ENCODE results near the gene SYNDIG1. TPM values are rescaled to one million over a fixed set of nuclear protein-coding genes. Genes with fewer than 3 reads are reported as not detected.

Gene SYNDIG1
- total RNA-seq, 4 donors from 2014 or later = 0.51 to 3.4 (median 2.8) TPM; not detected in 1

DNA sequence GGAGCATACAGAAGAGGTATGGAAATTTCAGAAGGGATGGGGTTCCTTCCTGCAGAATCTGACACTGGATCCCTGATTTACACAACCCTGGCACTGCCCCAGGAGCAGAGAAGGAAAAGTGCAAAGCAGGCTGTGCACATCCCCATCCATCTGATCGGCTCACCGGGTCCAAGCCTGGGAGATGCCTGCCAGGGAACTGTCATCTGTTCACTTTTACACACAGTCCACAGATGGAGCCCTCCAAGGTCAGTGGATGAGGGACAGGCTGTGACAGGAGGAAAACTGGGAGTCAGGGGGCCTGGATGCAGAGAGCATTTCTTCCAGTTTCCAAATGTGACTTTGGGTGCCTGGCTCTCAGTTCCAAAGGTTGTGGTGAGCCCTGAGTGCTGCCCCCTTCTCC lies 11.0 kb upstream of the SYNDIG1 start:
- no peaks in the 10 kb centered on the region for H3K9me3 ChIP-seq
- no peak for DNase-seq
- TF ChIP-seq POLR2A (IDR thresholded peaks at IDR 0.05) (no peak), CTCF (IDR thresholded peaks at IDR 0.05) (no peak)
- H3K4me1 ChIP-seq = no peaks in the 10 kb centered on the region
- no peak overlapping the region for H3K27ac ChIP-seq
- no peak overlapping the region for H3K4me3 ChIP-seq
- no peaks in the 10 kb centered on the region for H3K36me3 ChIP-seq
- H3K27me3 ChIP-seq = no peaks in the 10 kb centered on the region
- intact Hi-C loops (cut with DNase I; ENCODE audit: low total_unique reads) = no loop called here

DNA sequence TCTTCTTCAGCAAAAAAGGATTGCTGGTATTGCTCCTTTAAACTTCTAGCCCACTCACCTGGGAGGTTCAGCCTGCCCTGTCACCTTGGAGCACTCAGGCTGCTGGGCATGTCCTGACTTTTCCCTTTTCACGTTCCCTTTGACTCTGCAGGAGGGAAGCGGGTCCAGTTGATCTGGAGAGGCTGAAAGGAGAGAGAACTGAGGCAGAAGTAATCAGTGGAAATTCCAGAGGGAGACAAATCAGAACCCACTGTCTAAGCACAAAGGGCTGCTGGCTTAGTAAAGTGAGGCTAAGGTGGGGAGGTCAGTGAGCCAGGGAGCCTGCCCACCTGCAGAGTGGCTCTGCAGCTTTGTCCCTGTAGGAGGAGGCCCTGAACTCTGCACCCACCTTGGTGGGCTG lies 9.7 kb upstream of the SYNDIG1 start:
- H3K4me3 ChIP-seq = no peak overlapping the region
- no peaks in the 10 kb centered on the region for H3K27me3 ChIP-seq
- TF ChIP-seq CTCF (IDR thresholded peaks at IDR 0.05) (no peak), POLR2A (IDR thresholded peaks at IDR 0.05) (no peak)
- intact Hi-C loops (cut with DNase I; ENCODE audit: low total_unique reads) = no loop called here
- no peaks in the 10 kb centered on the region for H3K36me3 ChIP-seq
- no peaks in the 10 kb centered on the region for H3K4me1 ChIP-seq
- H3K27ac ChIP-seq = no peak overlapping the region
- no peaks in the 10 kb centered on the region for H3K9me3 ChIP-seq
- DNase-seq = no peak

DNA sequence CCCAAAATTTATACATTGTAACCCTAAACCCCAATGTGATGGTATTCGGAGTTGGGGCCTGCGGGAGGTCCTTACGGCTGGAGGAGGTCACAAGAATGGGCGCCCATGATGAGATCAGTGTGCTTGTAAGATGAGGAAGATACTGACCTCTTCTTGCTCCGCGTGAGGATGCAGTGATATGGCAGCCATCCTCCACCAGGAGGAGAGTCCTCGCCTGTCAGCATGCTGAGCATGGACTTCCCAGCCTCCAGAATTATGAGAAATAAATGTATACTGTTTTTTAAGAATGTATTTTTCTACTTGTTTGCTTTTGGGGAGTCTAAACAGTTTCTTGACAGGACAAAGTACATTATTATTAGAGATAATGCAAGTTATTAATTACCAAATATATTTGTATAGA lies 8.7 kb upstream of the SYNDIG1 start:
- no peaks in the 10 kb centered on the region for H3K27me3 ChIP-seq
- no peak overlapping the region for H3K4me3 ChIP-seq
- H3K9me3 ChIP-seq = no peaks in the 10 kb centered on the region
- no peaks in the 10 kb centered on the region for H3K36me3 ChIP-seq
- intact Hi-C loops (cut with DNase I; ENCODE audit: low total_unique reads) = no loop called here
- no peak for TF ChIP-seq POLR2A (IDR thresholded peaks at IDR 0.05)
- no peak for TF ChIP-seq CTCF (IDR thresholded peaks at IDR 0.05)
- H3K4me1 ChIP-seq = no peaks in the 10 kb centered on the region
- no peak overlapping the region for H3K27ac ChIP-seq
- DNase-seq = no peak

- H3K9me3 ChIP-seq = no peaks in the 10 kb centered on the region
- no peaks in the 10 kb centered on the region for H3K36me3 ChIP-seq
- H3K27ac ChIP-seq = no peak overlapping the region
- TF ChIP-seq CTCF (IDR thresholded peaks at IDR 0.05) (no peak), POLR2A (IDR thresholded peaks at IDR 0.05) (no peak)
- no peak overlapping the region for H3K4me3 ChIP-seq
- intact Hi-C loops (cut with DNase I; ENCODE audit: low total_unique reads) = no loop called here
- no peaks in the 10 kb centered on the region for H3K27me3 ChIP-seq
- no peak for DNase-seq
- no peaks in the 10 kb centered on the region for H3K4me1 ChIP-seq
Observed at GRCh38 chr20:24461848-24462247, 7.6 kb upstream of the SYNDIG1 start.

GRCh38 chr20:24462460-24463010 lies 6.9 kb upstream of the SYNDIG1 start:
- TF ChIP-seq CTCF (IDR thresholded peaks at IDR 0.05) (no peak), POLR2A (IDR thresholded peaks at IDR 0.05) (no peak)
- H3K27me3 ChIP-seq = no peaks in the 10 kb centered on the region
- no peak for DNase-seq
- H3K4me3 ChIP-seq = no peak overlapping the region
- no peaks in the 10 kb centered on the region for H3K36me3 ChIP-seq
- intact Hi-C loops (cut with DNase I; ENCODE audit: low total_unique reads) = no loop called here
- H3K27ac ChIP-seq = no peak overlapping the region
- no peaks in the 10 kb centered on the region for H3K4me1 ChIP-seq
- H3K9me3 ChIP-seq = no peaks in the 10 kb centered on the region

Measured in uterus (tissue), 4 donors.